ENCODE results near the gene PCDH1. TPM values are rescaled to one million over a fixed set of nuclear protein-coding genes. Genes with fewer than 3 reads are reported as not detected.

Gene PCDH1
- total and polyA plus RNA-seq, 2 of the 13 experiments (the other 11 are each of a cell fraction or from before 2014, with no cell fraction given), result 0.11 to 0.83 TPM

DNA sequence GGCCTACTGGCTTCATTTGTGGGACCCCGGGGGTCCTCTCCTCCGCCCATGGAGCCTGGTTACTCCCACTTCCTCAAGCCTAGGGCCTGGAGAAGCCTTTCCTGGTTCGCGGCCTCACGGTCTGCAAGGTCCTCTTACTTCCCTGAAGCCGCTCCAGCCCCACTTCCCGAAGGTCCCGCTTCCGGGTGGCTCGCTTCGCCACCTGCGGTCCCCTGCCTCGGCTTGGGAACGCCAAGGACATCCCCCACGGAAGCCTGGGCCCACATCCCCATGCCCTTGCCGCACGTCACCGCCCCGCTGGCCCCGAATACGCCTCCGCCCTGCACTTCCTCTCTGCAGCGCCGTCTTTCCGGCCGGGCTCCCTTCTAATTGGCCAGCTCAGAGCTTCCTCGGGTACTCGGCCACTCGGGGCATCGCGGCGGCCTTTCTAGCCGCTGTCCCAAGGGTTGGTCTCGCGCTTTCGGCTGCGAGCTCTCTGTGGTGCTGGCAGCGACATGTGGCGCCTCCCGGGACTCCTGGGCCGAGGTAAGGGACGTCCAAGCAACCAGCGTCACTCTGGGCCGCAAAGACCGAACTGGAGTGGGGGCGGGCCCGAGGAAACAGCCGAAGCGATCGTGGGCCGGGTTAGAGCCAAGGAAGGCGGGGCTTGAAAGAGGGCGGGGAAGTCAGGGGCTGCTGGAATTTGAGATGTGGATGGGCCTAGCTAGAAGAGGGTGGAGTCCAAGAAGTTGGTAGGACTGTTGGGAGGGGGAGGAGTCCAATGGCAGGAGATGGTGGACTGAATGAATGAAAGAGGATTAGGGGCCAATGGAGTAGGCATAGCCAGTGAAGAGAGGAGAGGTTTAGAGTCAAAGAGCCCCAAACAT lies 45.5 kb upstream of the PCDH1 start, which contains the start of gene DELE1 (continued):
- TF ChIP-seq, protein P1, sequence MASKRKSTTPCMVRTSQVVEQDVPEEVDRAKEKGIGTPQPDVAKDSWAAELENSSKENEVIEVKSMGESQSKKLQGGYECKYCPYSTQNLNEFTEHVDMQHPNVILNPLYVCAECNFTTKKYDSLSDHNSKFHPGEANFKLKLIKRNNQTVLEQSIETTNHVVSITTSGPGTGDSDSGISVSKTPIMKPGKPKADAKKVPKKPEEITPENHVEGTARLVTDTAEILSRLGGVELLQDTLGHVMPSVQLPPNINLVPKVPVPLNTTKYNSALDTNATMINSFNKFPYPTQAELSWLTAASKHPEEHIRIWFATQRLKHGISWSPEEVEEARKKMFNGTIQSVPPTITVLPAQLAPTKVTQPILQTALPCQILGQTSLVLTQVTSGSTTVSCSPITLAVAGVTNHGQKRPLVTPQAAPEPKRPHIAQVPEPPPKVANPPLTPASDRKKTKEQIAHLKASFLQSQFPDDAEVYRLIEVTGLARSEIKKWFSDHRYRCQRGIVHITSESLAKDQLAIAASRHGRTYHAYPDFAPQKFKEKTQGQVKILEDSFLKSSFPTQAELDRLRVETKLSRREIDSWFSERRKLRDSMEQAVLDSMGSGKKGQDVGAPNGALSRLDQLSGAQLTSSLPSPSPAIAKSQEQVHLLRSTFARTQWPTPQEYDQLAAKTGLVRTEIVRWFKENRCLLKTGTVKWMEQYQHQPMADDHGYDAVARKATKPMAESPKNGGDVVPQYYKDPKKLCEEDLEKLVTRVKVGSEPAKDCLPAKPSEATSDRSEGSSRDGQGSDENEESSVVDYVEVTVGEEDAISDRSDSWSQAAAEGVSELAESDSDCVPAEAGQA (IDR thresholded peaks at IDR 0.05; ENCODE audit: low read depth), result 0 out of 2 replicates have a peak, but pooled peaks have one; percentile 36
- TF ChIP-seq, protein P1 (CRISPR knock-in tag; IDR thresholded peaks at IDR 0.05; ENCODE audit: borderline replicate concordance), result no peak
- TF ChIP-seq SMC3 (IDR thresholded peaks at IDR 0.05; ENCODE audit: low read length), result no peak
- TF ChIP-seq, protein P2, sequence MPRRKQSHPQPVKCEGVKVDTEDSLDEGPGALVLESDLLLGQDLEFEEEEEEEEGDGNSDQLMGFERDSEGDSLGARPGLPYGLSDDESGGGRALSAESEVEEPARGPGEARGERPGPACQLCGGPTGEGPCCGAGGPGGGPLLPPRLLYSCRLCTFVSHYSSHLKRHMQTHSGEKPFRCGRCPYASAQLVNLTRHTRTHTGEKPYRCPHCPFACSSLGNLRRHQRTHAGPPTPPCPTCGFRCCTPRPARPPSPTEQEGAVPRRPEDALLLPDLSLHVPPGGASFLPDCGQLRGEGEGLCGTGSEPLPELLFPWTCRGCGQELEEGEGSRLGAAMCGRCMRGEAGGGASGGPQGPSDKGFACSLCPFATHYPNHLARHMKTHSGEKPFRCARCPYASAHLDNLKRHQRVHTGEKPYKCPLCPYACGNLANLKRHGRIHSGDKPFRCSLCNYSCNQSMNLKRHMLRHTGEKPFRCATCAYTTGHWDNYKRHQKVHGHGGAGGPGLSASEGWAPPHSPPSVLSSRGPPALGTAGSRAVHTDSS (CRISPR knock-in tag; conservative IDR thresholded peaks at IDR 0.05), result no peak
- TF ChIP-seq BCL6 (CRISPR knock-in tag; IDR thresholded peaks at IDR 0.05), result peak; percentile 20; the same call in 1 of the 2 replicates
- TF ChIP-seq MEIS1 (CRISPR knock-in tag; IDR thresholded peaks at IDR 0.05; ENCODE audit: borderline replicate concordance), result peak; percentile 89
- peak; percentile 84 for TF ChIP-seq TAF1 (CRISPR knock-in tag; IDR thresholded peaks at IDR 0.05)
- TF ChIP-seq RNF2 (conservative IDR thresholded peaks at IDR 0.05; ENCODE audit: low read depth), result peak; percentile 75
- TF ChIP-seq HNF4A (CRISPR knock-in tag; IDR thresholded peaks at IDR 0.05), result no peak; the same call in 1 of the 2 replicates
- TF ChIP-seq TBX2 (CRISPR knock-in tag; IDR thresholded peaks at IDR 0.05; ENCODE audit: borderline replicate concordance), result no peak; the same call in 1 of the 2 replicates
- TF ChIP-seq HNRNPLL (IDR thresholded peaks at IDR 0.05; ENCODE audit: low read depth, low read length, poor library complexity, severe bottlenecking), result peak; percentile 79
- no peak for TF ChIP-seq ZNF558 (CRISPR knock-in tag; IDR thresholded peaks at IDR 0.05; ENCODE audit: borderline replicate concordance)
- no peak for TF ChIP-seq JUNB (CRISPR knock-in tag; IDR thresholded peaks at IDR 0.05; ENCODE audit: borderline replicate concordance)
- TF ChIP-seq, protein P3, sequence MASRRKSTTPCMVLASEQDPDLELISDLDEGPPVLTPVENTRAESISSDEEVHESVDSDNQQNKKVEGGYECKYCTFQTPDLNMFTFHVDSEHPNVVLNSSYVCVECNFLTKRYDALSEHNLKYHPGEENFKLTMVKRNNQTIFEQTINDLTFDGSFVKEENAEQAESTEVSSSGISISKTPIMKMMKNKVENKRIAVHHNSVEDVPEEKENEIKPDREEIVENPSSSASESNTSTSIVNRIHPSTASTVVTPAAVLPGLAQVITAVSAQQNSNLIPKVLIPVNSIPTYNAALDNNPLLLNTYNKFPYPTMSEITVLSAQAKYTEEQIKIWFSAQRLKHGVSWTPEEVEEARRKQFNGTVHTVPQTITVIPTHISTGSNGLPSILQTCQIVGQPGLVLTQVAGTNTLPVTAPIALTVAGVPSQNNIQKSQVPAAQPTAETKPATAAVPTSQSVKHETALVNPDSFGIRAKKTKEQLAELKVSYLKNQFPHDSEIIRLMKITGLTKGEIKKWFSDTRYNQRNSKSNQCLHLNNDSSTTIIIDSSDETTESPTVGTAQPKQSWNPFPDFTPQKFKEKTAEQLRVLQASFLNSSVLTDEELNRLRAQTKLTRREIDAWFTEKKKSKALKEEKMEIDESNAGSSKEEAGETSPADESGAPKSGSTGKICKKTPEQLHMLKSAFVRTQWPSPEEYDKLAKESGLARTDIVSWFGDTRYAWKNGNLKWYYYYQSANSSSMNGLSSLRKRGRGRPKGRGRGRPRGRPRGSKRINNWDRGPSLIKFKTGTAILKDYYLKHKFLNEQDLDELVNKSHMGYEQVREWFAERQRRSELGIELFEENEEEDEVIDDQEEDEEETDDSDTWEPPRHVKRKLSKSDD (CRISPR knock-in tag; IDR thresholded peaks at IDR 0.05; ENCODE audit: low read depth), result peak; percentile 60
- TF ChIP-seq NFIB (CRISPR knock-in tag; IDR thresholded peaks at IDR 0.05; ENCODE audit: borderline replicate concordance), result no peak
- TF ChIP-seq ELF4 (CRISPR knock-in tag; IDR thresholded peaks at IDR 0.05; ENCODE audit: borderline replicate concordance), result peak; percentile 73; the same call in 1 of the 2 replicates
- TF ChIP-seq, protein P4, sequence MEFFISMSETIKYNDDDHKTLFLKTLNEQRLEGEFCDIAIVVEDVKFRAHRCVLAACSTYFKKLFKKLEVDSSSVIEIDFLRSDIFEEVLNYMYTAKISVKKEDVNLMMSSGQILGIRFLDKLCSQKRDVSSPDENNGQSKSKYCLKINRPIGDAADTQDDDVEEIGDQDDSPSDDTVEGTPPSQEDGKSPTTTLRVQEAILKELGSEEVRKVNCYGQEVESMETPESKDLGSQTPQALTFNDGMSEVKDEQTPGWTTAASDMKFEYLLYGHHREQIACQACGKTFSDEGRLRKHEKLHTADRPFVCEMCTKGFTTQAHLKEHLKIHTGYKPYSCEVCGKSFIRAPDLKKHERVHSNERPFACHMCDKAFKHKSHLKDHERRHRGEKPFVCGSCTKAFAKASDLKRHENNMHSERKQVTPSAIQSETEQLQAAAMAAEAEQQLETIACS (CRISPR knock-in tag; IDR thresholded peaks at IDR 0.05), result no peak
